HL-60/S4 (cell line): ENCODE results near the gene YJEFN3.

Experiments
- in situ Hi-C: fragments of 300-500 bp; cut with MboI; formaldehyde crosslinking; loops from 2 replicates; pipeline ENCODE4 v1.14.3; 2022; ENCODE audit warnings: low sequenced_read_pairs

Gene YJEFN3

DNA sequence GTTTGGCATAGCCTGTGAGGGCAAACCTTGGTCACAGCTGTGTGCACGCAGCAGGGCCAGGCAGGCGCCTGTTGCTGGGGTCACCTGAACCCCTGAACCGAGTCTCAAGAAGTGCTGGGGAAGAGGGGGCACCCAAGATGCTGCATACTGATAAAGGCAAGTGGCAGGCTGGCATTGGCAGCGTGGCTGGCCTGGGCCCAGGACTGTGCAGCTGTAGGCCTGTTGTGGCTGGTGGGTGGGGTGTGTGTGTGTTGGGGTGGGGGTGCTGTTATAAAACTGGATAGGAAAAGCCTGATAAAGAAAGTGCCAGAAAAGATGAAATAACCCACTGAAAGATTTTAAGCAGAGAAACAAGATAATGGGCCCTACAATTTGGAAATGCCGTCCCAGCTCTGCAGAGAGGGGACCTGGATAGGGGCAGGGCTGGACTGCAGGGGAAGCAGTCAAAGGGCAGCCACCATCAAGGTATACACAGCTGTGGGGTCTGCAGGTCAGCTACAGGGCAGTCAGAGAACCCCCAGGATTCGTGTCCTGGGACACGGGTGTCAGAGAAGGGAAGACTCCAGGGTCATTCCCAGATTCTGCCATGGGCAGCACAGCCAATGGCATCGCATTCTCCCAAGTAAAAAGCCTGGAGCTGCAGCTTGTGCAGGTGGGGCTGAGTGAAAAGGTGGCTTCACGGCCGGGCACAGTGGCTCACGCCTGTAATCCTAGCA, 42.5 kb downstream of the YJEFN3 start:
- in situ Hi-C loops = no loop called here

DNA sequence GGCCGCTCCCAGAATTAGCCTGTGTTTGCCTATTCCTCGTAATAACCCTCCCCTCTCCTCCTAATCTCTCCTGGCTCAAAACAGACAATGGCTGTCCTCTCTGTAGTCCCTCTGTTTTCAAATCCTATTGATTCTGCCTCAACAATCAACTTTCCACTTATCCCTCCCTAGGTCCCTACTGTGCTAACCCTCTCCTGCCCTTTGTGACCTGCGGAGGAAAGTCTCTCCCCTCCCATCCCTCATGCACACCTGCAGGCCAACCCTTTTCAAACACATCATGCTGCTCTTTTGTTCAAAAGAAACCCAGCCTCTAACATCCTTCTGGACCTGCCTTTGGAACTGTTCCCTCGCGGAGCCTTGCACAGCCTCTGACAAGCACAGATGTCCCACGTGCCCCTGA, 46.7 kb downstream of the YJEFN3 start:
- in situ Hi-C loops = no loop called here

DNA sequence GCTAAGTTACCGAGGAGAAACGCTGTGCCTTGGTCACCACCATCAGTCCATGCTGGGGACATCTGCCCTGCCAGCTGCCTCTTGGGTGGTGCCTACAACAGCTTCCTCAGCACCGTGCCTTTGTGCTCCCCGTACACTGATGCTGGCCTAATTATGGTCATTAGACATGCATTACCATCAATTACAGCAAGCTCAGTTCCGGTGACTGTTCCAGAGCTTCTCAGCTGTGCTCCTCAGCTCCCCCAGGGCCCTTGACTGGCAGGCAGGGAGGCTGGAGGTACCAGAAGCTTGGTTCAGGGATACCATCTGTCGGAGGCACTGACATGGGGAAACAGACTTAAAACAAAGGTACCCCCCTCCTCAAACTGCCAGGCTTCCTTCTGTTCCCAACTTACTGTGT, 49.5 kb downstream of the YJEFN3 start:
- in situ Hi-C loops = no loop called here

DNA sequence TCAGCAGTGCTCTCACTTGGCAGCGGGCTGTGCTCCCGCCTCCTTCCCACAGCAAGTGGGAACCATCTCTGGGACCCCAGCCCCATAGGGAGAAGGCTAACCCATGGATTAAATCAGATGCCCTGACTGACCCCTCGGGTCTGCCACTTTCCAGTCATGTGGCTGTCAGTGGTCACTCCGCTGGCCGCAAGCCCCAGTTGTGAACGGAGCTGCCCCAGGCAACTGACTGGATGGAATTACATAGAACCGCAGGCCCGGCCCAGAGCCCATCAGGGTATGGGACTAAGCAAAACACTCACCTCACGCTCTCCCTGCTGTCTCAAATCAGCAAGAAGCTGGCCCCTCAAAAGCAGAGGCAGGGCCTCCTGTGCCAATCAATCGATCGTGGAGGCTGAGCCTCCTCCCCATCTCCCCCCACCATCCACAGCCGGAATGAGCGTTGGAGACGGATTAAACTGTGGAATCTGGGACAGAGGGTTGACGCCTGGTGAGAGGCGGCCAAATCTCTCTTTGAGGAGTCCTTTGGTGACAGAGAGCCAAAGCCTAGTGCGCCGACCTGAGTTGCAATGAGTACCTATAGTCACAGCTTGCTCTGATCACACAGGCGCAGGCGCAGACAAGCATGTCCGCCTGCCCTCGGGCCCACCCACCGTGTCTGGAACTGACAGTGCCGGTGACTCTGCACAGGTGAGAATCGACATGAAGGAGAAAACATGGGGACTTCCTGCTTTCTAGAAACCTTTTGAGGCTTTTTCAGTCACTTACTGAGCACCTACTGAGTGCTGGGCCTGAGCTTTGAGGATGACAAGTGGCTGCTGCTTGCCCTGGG, 51.0 kb downstream of the YJEFN3 start:
- in situ Hi-C loops = no loop called here

DNA sequence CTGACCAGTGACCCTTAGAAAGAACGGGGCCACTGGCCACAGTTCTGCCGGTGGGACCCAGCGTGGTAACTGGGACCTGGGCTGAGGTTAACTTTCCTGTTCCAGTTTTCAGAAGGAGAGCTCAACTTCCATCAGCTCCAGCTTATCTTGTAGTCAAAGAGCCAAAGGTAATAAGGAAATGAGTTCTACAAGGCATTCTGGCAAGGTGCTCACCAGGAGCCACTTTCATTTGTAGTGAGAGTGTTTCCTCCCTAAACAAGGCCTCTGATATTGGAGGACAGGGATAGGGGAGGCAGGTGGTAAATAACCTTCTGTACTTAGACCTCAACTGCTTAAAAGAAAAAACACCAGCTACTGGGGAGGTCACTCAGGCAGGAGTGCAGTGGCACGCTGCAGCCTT, 51.7 kb downstream of the YJEFN3 start:
- in situ Hi-C loops = no loop called here

- in situ Hi-C loops = no loop called here
Observed at GRCh38 chr19:19581391-19581790, 52.7 kb downstream of the YJEFN3 start.

GRCh38 chr19:19582471-19582870, 53.8 kb downstream of the YJEFN3 start:
- in situ Hi-C loops = no loop called here

- in situ Hi-C loops = no loop called here
Observed at GRCh38 chr19:19584356-19584755, 55.6 kb downstream of the YJEFN3 start.
